Measurements from ENCODE around the gene UST. TPM values are rescaled to one million over a fixed set of nuclear protein-coding genes. Genes with fewer than 3 reads are reported as not detected.

The UST gene
- total RNA-seq, 1 experiment from 2014 or later = 32.1 TPM

DNA sequence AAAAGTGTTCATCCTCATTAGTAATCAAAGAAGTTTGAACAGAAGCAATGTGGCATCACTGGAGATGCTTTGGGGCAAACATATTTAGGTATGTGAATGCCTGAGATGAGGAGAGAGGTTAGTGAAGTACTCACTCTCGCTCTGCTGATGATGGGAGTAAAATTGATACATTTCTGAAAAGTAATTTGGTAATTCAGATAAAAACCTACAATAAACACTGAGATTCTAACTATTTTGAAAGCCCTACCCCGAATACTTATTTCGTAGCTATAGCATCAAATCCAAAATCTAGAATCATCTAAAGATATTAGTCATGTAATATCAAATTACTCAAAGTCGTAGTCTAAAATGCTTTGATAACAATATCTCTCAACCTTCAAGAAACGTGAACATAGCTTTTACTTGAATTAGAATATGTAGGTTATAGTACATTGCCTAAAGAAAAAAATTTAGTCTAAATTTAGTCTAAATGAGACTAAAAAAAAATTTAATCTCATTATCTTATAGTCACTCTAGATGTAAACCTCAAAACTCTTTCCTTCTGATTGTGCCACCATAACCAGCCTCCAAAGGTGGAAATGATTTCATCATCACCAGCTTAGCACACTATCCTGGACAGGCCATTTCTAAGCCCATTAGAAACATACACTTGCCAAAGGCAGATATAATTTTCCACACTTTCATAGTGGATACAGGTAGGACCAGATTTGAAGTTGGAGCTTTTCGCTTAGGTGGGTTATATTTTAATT is 338.2 kb downstream of the UST start:
- no peak for ATAC-seq
- H3K36me3 Mint-ChIP-seq = no peaks in the 10 kb centered on the region
- H3K27ac Mint-ChIP-seq = no peak overlapping the region
- peaks cover 15% of the 10 kb centered on the region for H3K4me1 Mint-ChIP-seq
- no peaks in the 10 kb centered on the region for H3K9me3 Mint-ChIP-seq
- H3K4me3 Mint-ChIP-seq = no peak overlapping the region
- DNase-seq (ENCODE audit: low spot score) = no peak
- H3K27me3 Mint-ChIP-seq (ENCODE audit: low read depth) = no peaks in the 10 kb centered on the region
- TF ChIP-seq, protein P1, sequence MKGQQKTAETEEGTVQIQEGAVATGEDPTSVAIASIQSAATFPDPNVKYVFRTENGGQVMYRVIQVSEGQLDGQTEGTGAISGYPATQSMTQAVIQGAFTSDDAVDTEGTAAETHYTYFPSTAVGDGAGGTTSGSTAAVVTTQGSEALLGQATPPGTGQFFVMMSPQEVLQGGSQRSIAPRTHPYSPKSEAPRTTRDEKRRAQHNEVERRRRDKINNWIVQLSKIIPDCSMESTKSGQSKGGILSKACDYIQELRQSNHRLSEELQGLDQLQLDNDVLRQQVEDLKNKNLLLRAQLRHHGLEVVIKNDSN (CRISPR knock-in tag; IDR thresholded peaks at IDR 0.05) = no peak
- TF ChIP-seq NFYB (CRISPR knock-in tag; conservative IDR thresholded peaks at IDR 0.05; ENCODE audit: low read depth) = no peak
- POLR2A ChIA-PET = no interaction called here
- CTCF ChIA-PET = interaction anchor here (1.1 to 2.7 kb wide), 2 partner anchors 105 to 347 kb away, joined by 3 to 8 read pairs; no protein-coding TSS in a partner anchor

DNA sequence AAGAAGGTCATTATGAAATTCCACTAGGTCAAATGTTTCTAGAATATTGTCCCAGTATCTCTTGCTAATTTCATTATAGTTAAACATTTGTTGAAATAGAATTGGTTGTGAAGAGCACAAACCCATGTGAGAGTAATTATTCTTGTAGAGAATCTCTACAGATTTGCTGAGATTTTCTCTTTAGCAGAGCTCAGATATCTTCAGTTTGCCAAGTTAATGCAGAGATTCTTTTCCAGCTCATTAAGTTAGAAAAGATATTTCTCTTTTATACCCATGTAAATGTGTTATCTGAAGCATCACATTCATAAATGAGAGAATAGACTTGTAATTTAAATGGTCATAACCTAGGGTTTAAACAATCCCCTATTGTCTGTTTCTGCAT is 338.7 kb downstream of the UST start:
- no peaks in the 10 kb centered on the region for H3K36me3 Mint-ChIP-seq
- no peak overlapping the region for H3K27ac Mint-ChIP-seq
- H3K4me3 Mint-ChIP-seq = no peak overlapping the region
- ChIA-PET POLR2A (no interaction called here), CTCF (interaction anchor here (1.1 to 2.7 kb wide), 2 partner anchors 105 to 346 kb away, joined by 3 to 8 read pairs; no protein-coding TSS in a partner anchor)
- no peak for ATAC-seq
- TF ChIP-seq, protein P2, sequence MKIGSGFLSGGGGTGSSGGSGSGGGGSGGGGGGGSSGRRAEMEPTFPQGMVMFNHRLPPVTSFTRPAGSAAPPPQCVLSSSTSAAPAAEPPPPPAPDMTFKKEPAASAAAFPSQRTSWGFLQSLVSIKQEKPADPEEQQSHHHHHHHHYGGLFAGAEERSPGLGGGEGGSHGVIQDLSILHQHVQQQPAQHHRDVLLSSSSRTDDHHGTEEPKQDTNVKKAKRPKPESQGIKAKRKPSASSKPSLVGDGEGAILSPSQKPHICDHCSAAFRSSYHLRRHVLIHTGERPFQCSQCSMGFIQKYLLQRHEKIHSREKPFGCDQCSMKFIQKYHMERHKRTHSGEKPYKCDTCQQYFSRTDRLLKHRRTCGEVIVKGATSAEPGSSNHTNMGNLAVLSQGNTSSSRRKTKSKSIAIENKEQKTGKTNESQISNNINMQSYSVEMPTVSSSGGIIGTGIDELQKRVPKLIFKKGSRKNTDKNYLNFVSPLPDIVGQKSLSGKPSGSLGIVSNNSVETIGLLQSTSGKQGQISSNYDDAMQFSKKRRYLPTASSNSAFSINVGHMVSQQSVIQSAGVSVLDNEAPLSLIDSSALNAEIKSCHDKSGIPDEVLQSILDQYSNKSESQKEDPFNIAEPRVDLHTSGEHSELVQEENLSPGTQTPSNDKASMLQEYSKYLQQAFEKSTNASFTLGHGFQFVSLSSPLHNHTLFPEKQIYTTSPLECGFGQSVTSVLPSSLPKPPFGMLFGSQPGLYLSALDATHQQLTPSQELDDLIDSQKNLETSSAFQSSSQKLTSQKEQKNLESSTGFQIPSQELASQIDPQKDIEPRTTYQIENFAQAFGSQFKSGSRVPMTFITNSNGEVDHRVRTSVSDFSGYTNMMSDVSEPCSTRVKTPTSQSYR (CRISPR knock-in tag; IDR thresholded peaks at IDR 0.05) = no peak
- TF ChIP-seq, protein P3, sequence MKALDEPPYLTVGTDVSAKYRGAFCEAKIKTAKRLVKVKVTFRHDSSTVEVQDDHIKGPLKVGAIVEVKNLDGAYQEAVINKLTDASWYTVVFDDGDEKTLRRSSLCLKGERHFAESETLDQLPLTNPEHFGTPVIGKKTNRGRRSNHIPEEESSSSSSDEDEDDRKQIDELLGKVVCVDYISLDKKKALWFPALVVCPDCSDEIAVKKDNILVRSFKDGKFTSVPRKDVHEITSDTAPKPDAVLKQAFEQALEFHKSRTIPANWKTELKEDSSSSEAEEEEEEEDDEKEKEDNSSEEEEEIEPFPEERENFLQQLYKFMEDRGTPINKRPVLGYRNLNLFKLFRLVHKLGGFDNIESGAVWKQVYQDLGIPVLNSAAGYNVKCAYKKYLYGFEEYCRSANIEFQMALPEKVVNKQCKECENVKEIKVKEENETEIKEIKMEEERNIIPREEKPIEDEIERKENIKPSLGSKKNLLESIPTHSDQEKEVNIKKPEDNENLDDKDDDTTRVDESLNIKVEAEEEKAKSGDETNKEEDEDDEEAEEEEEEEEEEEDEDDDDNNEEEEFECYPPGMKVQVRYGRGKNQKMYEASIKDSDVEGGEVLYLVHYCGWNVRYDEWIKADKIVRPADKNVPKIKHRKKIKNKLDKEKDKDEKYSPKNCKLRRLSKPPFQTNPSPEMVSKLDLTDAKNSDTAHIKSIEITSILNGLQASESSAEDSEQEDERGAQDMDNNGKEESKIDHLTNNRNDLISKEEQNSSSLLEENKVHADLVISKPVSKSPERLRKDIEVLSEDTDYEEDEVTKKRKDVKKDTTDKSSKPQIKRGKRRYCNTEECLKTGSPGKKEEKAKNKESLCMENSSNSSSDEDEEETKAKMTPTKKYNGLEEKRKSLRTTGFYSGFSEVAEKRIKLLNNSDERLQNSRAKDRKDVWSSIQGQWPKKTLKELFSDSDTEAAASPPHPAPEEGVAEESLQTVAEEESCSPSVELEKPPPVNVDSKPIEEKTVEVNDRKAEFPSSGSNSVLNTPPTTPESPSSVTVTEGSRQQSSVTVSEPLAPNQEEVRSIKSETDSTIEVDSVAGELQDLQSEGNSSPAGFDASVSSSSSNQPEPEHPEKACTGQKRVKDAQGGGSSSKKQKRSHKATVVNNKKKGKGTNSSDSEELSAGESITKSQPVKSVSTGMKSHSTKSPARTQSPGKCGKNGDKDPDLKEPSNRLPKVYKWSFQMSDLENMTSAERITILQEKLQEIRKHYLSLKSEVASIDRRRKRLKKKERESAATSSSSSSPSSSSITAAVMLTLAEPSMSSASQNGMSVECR (CRISPR knock-in tag; IDR thresholded peaks at IDR 0.05; ENCODE audit: borderline replicate concordance) = no peak
- H3K27me3 Mint-ChIP-seq (ENCODE audit: low read depth) = no peaks in the 10 kb centered on the region
- DNase-seq (ENCODE audit: low spot score) = no peak
- H3K4me1 Mint-ChIP-seq = peaks cover 10% of the 10 kb centered on the region
- H3K9me3 Mint-ChIP-seq = no peaks in the 10 kb centered on the region

DNA sequence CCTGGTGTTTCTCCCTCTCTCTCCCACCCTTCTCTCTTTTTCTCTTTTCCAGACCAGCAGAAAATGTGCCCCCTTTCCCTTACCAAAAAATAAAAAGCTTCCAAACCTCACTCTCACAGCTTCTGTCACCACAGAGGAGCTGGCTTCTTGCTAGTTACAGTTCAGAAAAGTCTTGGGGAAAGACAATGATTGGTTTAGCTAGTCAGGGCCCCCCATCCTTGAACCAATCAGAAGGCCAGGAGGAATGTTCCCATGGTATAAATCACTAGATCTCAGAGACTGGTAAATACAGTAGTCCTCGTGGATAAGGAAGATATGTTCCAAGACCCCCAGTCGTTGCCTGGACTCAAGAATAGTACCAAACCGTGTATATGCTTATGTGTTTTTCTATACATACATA is 339.5 kb downstream of the UST start:
- Mint-ChIP-seq H3K36me3 (no peaks in the 10 kb centered on the region), H3K27ac (no peak overlapping the region), H3K9me3 (no peaks in the 10 kb centered on the region), H3K4me1 (peaks cover 7% of the 10 kb centered on the region; the same call in 1 of the 2 replicates), H3K27me3 (ENCODE audit: low read depth) (no peaks in the 10 kb centered on the region), H3K4me3 (no peak overlapping the region)
- CTCF ChIA-PET = interaction anchor here (1.1 to 2.7 kb wide), 2 partner anchors 104 to 346 kb away, joined by 3 to 8 read pairs; no protein-coding TSS in a partner anchor
- no peak for TF ChIP-seq SOX15 (CRISPR knock-in tag; IDR thresholded peaks at IDR 0.05)
- TF ChIP-seq, protein P4, sequence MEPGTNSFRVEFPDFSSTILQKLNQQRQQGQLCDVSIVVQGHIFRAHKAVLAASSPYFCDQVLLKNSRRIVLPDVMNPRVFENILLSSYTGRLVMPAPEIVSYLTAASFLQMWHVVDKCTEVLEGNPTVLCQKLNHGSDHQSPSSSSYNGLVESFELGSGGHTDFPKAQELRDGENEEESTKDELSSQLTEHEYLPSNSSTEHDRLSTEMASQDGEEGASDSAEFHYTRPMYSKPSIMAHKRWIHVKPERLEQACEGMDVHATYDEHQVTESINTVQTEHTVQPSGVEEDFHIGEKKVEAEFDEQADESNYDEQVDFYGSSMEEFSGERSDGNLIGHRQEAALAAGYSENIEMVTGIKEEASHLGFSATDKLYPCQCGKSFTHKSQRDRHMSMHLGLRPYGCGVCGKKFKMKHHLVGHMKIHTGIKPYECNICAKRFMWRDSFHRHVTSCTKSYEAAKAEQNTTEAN (CRISPR knock-in tag; IDR thresholded peaks at IDR 0.05) = no peak
- no peak for TF ChIP-seq MYBL2 (CRISPR knock-in tag; IDR thresholded peaks at IDR 0.05)
- TF ChIP-seq FOXJ3 (CRISPR knock-in tag; IDR thresholded peaks at IDR 0.05; ENCODE audit: borderline replicate concordance) = no peak
- TF ChIP-seq ZNF263 (CRISPR knock-in tag; IDR thresholded peaks at IDR 0.05; ENCODE audit: low read depth) = no peak
- no peak for TF ChIP-seq NFE2L1 (CRISPR knock-in tag; IDR thresholded peaks at IDR 0.05)
- TF ChIP-seq MXD4 (CRISPR knock-in tag; IDR thresholded peaks at IDR 0.05; ENCODE audit: borderline replicate concordance) = no peak
- TF ChIP-seq RELA (CRISPR knock-in tag; IDR thresholded peaks at IDR 0.05; ENCODE audit: borderline replicate concordance) = no peak
- TF ChIP-seq, protein P5, sequence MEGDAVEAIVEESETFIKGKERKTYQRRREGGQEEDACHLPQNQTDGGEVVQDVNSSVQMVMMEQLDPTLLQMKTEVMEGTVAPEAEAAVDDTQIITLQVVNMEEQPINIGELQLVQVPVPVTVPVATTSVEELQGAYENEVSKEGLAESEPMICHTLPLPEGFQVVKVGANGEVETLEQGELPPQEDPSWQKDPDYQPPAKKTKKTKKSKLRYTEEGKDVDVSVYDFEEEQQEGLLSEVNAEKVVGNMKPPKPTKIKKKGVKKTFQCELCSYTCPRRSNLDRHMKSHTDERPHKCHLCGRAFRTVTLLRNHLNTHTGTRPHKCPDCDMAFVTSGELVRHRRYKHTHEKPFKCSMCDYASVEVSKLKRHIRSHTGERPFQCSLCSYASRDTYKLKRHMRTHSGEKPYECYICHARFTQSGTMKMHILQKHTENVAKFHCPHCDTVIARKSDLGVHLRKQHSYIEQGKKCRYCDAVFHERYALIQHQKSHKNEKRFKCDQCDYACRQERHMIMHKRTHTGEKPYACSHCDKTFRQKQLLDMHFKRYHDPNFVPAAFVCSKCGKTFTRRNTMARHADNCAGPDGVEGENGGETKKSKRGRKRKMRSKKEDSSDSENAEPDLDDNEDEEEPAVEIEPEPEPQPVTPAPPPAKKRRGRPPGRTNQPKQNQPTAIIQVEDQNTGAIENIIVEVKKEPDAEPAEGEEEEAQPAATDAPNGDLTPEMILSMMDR (IDR thresholded peaks at IDR 0.05) = no peak
- TF ChIP-seq, protein P6, sequence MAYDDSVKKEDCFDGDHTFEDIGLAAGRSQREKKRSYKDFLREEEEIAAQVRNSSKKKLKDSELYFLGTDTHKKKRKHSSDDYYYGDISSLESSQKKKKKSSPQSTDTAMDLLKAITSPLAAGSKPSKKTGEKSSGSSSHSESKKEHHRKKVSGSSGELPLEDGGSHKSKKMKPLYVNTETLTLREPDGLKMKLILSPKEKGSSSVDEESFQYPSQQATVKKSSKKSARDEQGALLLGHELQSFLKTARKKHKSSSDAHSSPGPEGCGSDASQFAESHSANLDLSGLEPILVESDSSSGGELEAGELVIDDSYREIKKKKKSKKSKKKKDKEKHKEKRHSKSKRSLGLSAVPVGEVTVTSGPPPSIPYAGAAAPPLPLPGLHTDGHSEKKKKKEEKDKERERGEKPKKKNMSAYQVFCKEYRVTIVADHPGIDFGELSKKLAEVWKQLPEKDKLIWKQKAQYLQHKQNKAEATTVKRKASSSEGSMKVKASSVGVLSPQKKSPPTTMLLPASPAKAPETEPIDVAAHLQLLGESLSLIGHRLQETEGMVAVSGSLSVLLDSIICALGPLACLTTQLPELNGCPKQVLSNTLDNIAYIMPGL (CRISPR knock-in tag; IDR thresholded peaks at IDR 0.05) = no peak
- TF ChIP-seq ZBTB21 (CRISPR knock-in tag; IDR thresholded peaks at IDR 0.05; ENCODE audit: borderline replicate concordance) = no peak
- no peak; the same call in 1 of the 2 replicates for ATAC-seq
- no peak for DNase-seq (ENCODE audit: low spot score)
- POLR2A ChIA-PET = no interaction called here

Data from WTC11 (cell line).